HG03196 (cell line): Measurements from ENCODE around the gene BHLHE41.

Experiments used
- ATAC-seq: cut with Tn5 transposase; IDR thresholded peaks from one replicate; pipeline ENCODE4 v1.9.1; 2021; ENCODE audit not compliant: unreplicated experiment

Gene BHLHE41

GRCh38 chr12:26135010-26135420 lies 10.2 kb upstream of the BHLHE41 start:
- ATAC-seq: no peak

- ATAC-seq: no peak
Measured at GRCh38 chr12:26134540-26134939, 9.7 kb upstream of the BHLHE41 start.

GRCh38 chr12:26133521-26133920 lies 8.7 kb upstream of the BHLHE41 start:
- ATAC-seq: no peak

- ATAC-seq: no peak
Measured at GRCh38 chr12:26132866-26133265, 8.0 kb upstream of the BHLHE41 start.

GRCh38 chr12:26131936-26132335 lies 7.1 kb upstream of the BHLHE41 start:
- no peak for ATAC-seq

GRCh38 chr12:26130728-26131127 lies 5.9 kb upstream of the BHLHE41 start:
- ATAC-seq: no peak

GRCh38 chr12:26128168-26128567 lies 3.3 kb upstream of the BHLHE41 start:
- no peak for ATAC-seq

GRCh38 chr12:26127404-26127803 lies 2.6 kb upstream of the BHLHE41 start:
- ATAC-seq: no peak

GRCh38 chr12:26126340-26127284 lies 1.8 kb upstream of the BHLHE41 start:
- no peak for ATAC-seq

GRCh38 chr12:26125400-26126339 lies 833 bp upstream of the BHLHE41 start:
- ATAC-seq: no peak

GRCh38 chr12:26123482-26123980 lies 1.3 kb downstream of the BHLHE41 start:
- no peak for ATAC-seq

GRCh38 chr12:26122681-26123481 lies 2.0 kb downstream of the BHLHE41 start:
- ATAC-seq: no peak

- no peak for ATAC-seq
Measured at GRCh38 chr12:26122061-26122680, 2.7 kb downstream of the BHLHE41 start.

- ATAC-seq: no peak
Measured at GRCh38 chr12:26121323-26122060, 3.3 kb downstream of the BHLHE41 start.

- no peak for ATAC-seq
Measured at GRCh38 chr12:26120561-26121274, 4.1 kb downstream of the BHLHE41 start.

- peak; percentile 30 for ATAC-seq
Measured at GRCh38 chr12:26119391-26119989, 5.3 kb downstream of the BHLHE41 start.

- ATAC-seq: no peak
Measured at GRCh38 chr12:26118308-26118707, 6.5 kb downstream of the BHLHE41 start.
